Spleen (tissue), 11 donors: ENCODE measurements around the gene TMEM109. TPM values are rescaled to one million over a fixed set of nuclear protein-coding genes. Genes with fewer than 3 reads are reported as not detected.

Experiments used
- DNase-seq: peaks from one replicate; pipeline ENCODE4 v3.0.0-alpha.2; 2020
- H3K27ac ChIP-seq, 8 donors: fragments of 200-600 bp; sonication (generic) in 7 of 8; 1 replicate in 4 of 8; 2 replicates in 4 of 8; pipeline versions ENCODE4 v1.5.0 to v1.8.0; 2016 to 2021; ENCODE audit warnings: inconsistent platforms in 4 of 8, mild to moderate bottlenecking in 4 of 8, moderate library complexity in 1 of 8
- H3K27me3 ChIP-seq, 7 donors: fragments of 200-600 bp; sonication (generic) in 6 of 7; replicated peaks in 1 of 7; 1 replicate in 4 of 7; 2 replicates in 3 of 7; pipeline versions ENCODE4 v1.5.0 to v1.8.0; 2016 to 2021; ENCODE audit warnings: inconsistent platforms in 3 of 7, mild to moderate bottlenecking in 1 of 7
- H3K36me3 ChIP-seq, 6 donors: fragments of 200-600 bp; sonication (generic) in 5 of 6; 1 replicate in 4 of 6; 2 replicates in 2 of 6; pipeline versions ENCODE4 v1.5.0 to v1.8.0; 2016 to 2021; ENCODE audit warnings: inconsistent platforms in 2 of 6
- H3K4me1 ChIP-seq, 6 donors: fragments of 200-600 bp; sonication (generic) in 5 of 6; 1 replicate in 3 of 6; 2 replicates in 3 of 6; pipeline versions ENCODE4 v1.5.0 to v1.8.0; 2016 to 2021; ENCODE audit warnings: inconsistent platforms in 3 of 6
- H3K4me3 ChIP-seq, 8 donors: fragments of 200-600 bp; sonication (generic) in 7 of 8; 1 replicate in 4 of 8; 2 replicates in 4 of 8; pipeline versions ENCODE4 v1.5.0 to v1.8.0; 2016 to 2021; ENCODE audit warnings: inconsistent platforms in 4 of 8, mild to moderate bottlenecking in 4 of 8, moderate library complexity in 2 of 8
- H3K9me3 ChIP-seq, 8 donors: fragments of 200-600 bp; sonication (generic) in 7 of 8; 1 replicate in 4 of 8; 2 replicates in 4 of 8; pipeline versions ENCODE4 v1.5.0 to v1.8.0; 2016 to 2021; ENCODE audit warnings: inconsistent platforms in 4 of 8
- POLR2A ChIP-seq, 3 donors: fragments of 450-650 bp; IDR thresholded peaks; one replicate each; pipeline ENCODE4 v1.5.1; 2017; ENCODE audit warnings: antibody characterized with exemption in 3 of 3, mild to moderate bottlenecking in 1 of 3
- POLR2AphosphoS5 ChIP-seq, 3 donors: sonication (generic); formaldehyde crosslinking; IDR thresholded peaks; one replicate each; pipeline ENCODE4 v1.5.1; 2017; ENCODE audit warnings: antibody characterized with exemption in 3 of 3
- WGBS, 5 donors: extraction: QIAGEN DNeasy Blood & Tissue Kit in 3 of 5; methylation state at CpG; one replicate each; pipeline versions ENCODE4 v1.1.5 to v1.1.7; 2013 to 2018; 5-methylcytosine and 5-hydroxymethylcytosine counted together
- intact Hi-C: fragments of 100-400 bp; cut with DNase I; formaldehyde crosslinking; loops from one replicate; pipeline ENCODE4 v1.15.0; 2023; ENCODE audit warnings: low total_unique reads
- polyA plus RNA-seq, 3 donors: library from polyadenylated mRNA; stranded (reverse); fragments of 200-250 nt; gene quantifications; one replicate each; pipeline ENCODE4 v1.2.1, GENCODE V29; 2013
- total RNA-seq, 7 donors: library from RNA; depleted of rRNA in 3 of 7; stranded (reverse); fragments of >200 nt in 3 of 7; fragmentation: NEBNext Ultra II Directional in 4 of 7; extraction: Animal tissue kit (Norgen Biotek cat#: 25700) in 4 of 7; gene quantifications; one replicate each; pipeline versions ENCODE4 v1.1.0 to v1.2.1, GENCODE V29; 2016 to 2021
- TF ChIP-seq, protein P1 (sequence below), 11 experiments: fragments of 200-600 bp in 7 of 11; fragments of 450-650 bp in 4 of 11; sonication (generic) in 4 of 11; IDR thresholded peaks in 8 of 11; conservative IDR thresholded peaks in 3 of 11; 1 replicate in 7 of 11; 2 replicates in 4 of 11; pipeline versions ENCODE4 v1.4.0 to v1.8.0; 2016 to 2021; ENCODE audit warnings: antibody characterized with exemption in 11 of 11, inconsistent platforms in 4 of 11, mild to moderate bottlenecking in 1 of 11
- donor health status: healthy with polysubstance abuse.
- donor health status: DM: no; HTN: no; CAD: no; lungs with moderate emphysema.
- donor health status: DM: no; HTN: no; CAD: no.
- donor health status: Bipolar disorder and iron deficiency.
- donor health status: healthy.
- donor health status: DM: no; HTN: no; CAD: no.
- donor health status: DM: yes; HTN: yes; CAD: no.

Gene TMEM109
- total and polyA plus RNA-seq, 10 donors, result 53.6 to 125 (median 102) TPM

GRCh38 chr11:60919956-60920355 lies 6.0 kb downstream of the TMEM109 start:
- peaks cover 35 to 74% (median 63%) of the 10 kb centered on the region in 6 donors for H3K4me1 ChIP-seq
- peaks cover 8 to 44% (median 36%) of the 10 kb centered on the region in 6 donors for H3K36me3 ChIP-seq
- no peak for TF ChIP-seq POLR2AphosphoS5 (IDR thresholded peaks at IDR 0.05)
- TF ChIP-seq POLR2A (IDR thresholded peaks at IDR 0.05), result no peak
- TF ChIP-seq, protein P1, sequence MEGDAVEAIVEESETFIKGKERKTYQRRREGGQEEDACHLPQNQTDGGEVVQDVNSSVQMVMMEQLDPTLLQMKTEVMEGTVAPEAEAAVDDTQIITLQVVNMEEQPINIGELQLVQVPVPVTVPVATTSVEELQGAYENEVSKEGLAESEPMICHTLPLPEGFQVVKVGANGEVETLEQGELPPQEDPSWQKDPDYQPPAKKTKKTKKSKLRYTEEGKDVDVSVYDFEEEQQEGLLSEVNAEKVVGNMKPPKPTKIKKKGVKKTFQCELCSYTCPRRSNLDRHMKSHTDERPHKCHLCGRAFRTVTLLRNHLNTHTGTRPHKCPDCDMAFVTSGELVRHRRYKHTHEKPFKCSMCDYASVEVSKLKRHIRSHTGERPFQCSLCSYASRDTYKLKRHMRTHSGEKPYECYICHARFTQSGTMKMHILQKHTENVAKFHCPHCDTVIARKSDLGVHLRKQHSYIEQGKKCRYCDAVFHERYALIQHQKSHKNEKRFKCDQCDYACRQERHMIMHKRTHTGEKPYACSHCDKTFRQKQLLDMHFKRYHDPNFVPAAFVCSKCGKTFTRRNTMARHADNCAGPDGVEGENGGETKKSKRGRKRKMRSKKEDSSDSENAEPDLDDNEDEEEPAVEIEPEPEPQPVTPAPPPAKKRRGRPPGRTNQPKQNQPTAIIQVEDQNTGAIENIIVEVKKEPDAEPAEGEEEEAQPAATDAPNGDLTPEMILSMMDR (IDR thresholded peaks at IDR 0.05 in 8 of 11, conservative IDR thresholded peaks at IDR 0.05 in 3 of 11), result no peak
- 72 to 89% (median 79%) methylated on average over 2 of the region's 2 CpGs for WGBS, 5 donors
- no peak overlapping the region for H3K4me3 ChIP-seq
- no peak for DNase-seq
- peaks cover 0 to 17% (median 12%) of the 10 kb centered on the region in 7 donors for H3K27me3 ChIP-seq
- intact Hi-C loops, result no loop called here
- H3K27ac ChIP-seq, result peak overlapping the region in 1 of 8 donors; percentile 19
- no peaks in the 10 kb centered on the region for H3K9me3 ChIP-seq

DNA sequence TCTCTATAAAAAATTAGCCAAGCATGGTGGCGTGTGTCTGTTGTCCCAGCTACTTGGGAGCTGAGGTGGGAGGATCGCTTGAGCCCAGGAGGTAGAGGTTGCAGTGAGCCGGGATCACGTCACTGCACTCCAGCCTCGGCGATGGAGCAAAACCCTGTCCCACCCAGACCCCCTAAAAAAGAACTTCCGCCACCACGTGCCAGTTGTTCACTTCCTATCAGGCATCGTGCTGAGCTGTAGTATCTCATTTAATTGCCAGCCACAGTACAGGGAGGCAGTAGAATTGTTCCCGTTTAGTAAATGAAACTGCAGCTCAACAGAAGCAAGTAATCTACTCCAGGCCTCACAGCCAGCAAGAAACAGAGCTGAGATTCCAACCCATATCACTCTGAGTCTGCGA lies 7.3 kb downstream of the TMEM109 start:
- TF ChIP-seq, protein P1 (IDR thresholded peaks at IDR 0.05 in 8 of 11, conservative IDR thresholded peaks at IDR 0.05 in 3 of 11), result no peak
- TF ChIP-seq POLR2AphosphoS5 (IDR thresholded peaks at IDR 0.05) (no peak), POLR2A (IDR thresholded peaks at IDR 0.05) (no peak)
- H3K4me1 ChIP-seq, result peaks cover 28 to 73% (median 59%) of the 10 kb centered on the region in 6 donors
- DNase-seq, result no peak
- H3K4me3 ChIP-seq, result no peak overlapping the region
- no peak overlapping the region for H3K27ac ChIP-seq
- 94 to 97% (median 95%) methylated on average over 10 to 11 of the region's 11 CpGs for WGBS, 5 donors
- peaks cover 0 to 30% (median 15%) of the 10 kb centered on the region in 7 donors for H3K27me3 ChIP-seq
- intact Hi-C loops, result no loop called here
- H3K36me3 ChIP-seq, result peaks cover 8 to 44% (median 36%) of the 10 kb centered on the region in 6 donors
- no peaks in the 10 kb centered on the region for H3K9me3 ChIP-seq

DNA sequence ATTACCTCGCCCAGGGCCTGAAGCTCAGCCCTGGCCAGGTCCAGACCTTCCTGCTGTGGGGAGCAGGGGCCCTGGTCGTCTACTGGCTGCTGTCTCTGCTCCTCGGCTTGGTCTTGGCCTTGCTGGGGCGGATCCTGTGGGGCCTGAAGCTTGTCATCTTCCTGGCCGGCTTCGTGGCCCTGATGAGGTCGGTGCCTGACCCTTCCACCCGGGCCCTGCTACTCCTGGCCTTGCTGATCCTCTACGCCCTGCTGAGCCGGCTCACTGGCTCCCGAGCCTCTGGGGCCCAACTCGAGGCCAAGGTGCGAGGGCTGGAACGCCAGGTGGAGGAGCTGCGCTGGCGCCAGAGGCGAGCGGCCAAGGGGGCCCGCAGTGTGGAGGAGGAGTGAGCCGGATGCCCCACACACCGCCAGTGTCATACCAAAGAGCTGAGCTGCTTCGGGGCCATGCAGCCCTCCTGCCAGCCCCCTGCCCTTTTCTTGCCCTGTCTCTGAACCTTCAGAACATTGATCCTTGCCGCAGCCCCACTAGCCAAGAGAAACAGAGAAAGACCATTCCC lies 7.9 kb downstream of the TMEM109 start:
- peaks cover 22 to 67% (median 53%) of the 10 kb centered on the region in 6 donors for H3K4me1 ChIP-seq
- no peaks in the 10 kb centered on the region for H3K9me3 ChIP-seq
- H3K27me3 ChIP-seq, result peaks cover 0 to 31% (median 15%) of the 10 kb centered on the region in 7 donors
- TF ChIP-seq, protein P1 (IDR thresholded peaks at IDR 0.05 in 8 of 11, conservative IDR thresholded peaks at IDR 0.05 in 3 of 11), result no peak
- TF ChIP-seq POLR2AphosphoS5 (IDR thresholded peaks at IDR 0.05) (peak in 2 of 3 donors; percentile 8 to 30), POLR2A (IDR thresholded peaks at IDR 0.05) (no peak)
- H3K36me3 ChIP-seq, result peaks cover 8 to 44% (median 36%) of the 10 kb centered on the region in 6 donors
- intact Hi-C loops, result no loop called here
- 88 to 96% (median 93%) methylated on average over 6 to 23 of the region's 23 CpGs for WGBS, 5 donors
- H3K27ac ChIP-seq, result no peak overlapping the region
- H3K4me3 ChIP-seq, result no peak overlapping the region
- peak; percentile 69 for DNase-seq

GRCh38 chr11:60922906-60923305 lies 8.9 kb downstream of the TMEM109 start:
- WGBS, 5 donors, result 89 to 93% (median 92%) methylated on average over 6 of the region's 6 CpGs
- H3K9me3 ChIP-seq, result no peaks in the 10 kb centered on the region
- peaks cover 8 to 44% (median 36%) of the 10 kb centered on the region in 6 donors for H3K36me3 ChIP-seq
- H3K27me3 ChIP-seq, result peaks cover 0 to 35% (median 15%) of the 10 kb centered on the region in 7 donors
- intact Hi-C loops, result no loop called here
- TF ChIP-seq POLR2AphosphoS5 (IDR thresholded peaks at IDR 0.05) (no peak), POLR2A (IDR thresholded peaks at IDR 0.05) (no peak)
- H3K4me1 ChIP-seq, result peaks cover 20 to 57% (median 47%) of the 10 kb centered on the region in 6 donors
- DNase-seq, result peak; percentile 59
- no peak overlapping the region for H3K27ac ChIP-seq
- H3K4me3 ChIP-seq, result no peak overlapping the region
